ENCODE results near the gene SWT1. TPM values are rescaled to one million over a fixed set of nuclear protein-coding genes. Genes with fewer than 3 reads are reported as not detected.
A peak's percentile ranks its signal among the peaks of the same experiment; 100 is the strongest.

Gene SWT1
- total RNA-seq, 3 donors from 2014 or later (not counting 1 experiment from before 2014, with no cell fraction given) = 4.0 to 5.3 (median 5.1) TPM

DNA sequence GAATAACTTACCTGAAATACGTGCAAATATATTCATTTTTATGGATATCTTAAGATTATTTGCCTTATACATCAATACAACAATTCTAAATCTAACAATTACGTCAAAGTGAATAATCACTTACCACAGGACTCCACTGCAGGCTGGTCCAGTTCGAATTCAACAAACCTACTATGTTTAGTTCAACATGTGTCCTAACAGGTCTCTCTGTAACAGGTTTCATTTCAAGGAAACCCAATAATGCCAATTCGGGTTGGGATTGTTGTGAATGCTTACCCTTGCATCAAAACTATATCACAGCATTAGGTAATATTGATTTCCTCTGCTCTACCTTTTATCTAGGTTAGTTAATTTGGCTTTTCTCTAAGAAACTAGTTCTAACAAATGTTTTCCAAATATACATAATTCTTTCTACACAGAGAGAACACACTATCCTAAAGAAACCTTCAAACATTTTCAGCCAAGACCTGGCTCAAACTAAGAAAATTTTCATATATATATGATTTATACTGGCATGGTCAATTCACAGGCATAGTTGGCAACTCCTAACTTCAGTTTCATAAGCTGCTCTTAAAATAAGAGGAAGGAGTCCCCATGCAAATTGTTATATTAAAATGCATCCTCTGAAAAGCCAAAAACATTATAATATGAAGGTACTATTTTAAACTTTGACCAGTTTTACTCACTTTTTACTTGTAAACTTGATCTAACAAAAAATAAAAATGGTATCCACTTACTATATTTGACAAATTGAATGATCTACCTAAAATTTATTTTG is 155.6 kb downstream of the SWT1 start:
- H3K4me3 ChIP-seq (ENCODE audit: low read length) = no peak overlapping the region
- peaks cover 16% of the 10 kb centered on the region for H3K4me1 ChIP-seq (ENCODE audit: control insufficient read depth, insufficient read depth, low read length)
- TF ChIP-seq, protein P1, sequence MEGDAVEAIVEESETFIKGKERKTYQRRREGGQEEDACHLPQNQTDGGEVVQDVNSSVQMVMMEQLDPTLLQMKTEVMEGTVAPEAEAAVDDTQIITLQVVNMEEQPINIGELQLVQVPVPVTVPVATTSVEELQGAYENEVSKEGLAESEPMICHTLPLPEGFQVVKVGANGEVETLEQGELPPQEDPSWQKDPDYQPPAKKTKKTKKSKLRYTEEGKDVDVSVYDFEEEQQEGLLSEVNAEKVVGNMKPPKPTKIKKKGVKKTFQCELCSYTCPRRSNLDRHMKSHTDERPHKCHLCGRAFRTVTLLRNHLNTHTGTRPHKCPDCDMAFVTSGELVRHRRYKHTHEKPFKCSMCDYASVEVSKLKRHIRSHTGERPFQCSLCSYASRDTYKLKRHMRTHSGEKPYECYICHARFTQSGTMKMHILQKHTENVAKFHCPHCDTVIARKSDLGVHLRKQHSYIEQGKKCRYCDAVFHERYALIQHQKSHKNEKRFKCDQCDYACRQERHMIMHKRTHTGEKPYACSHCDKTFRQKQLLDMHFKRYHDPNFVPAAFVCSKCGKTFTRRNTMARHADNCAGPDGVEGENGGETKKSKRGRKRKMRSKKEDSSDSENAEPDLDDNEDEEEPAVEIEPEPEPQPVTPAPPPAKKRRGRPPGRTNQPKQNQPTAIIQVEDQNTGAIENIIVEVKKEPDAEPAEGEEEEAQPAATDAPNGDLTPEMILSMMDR (IDR thresholded peaks at IDR 0.05) = no peak
- Mint-ChIP-seq H3K27ac (peak overlapping the region; percentile 57 to 99), H3K27me3 (ENCODE audit: low read depth in 2 of 2) (no peaks in the 10 kb centered on the region), H3K36me3 (peaks cover 13% of the 10 kb centered on the region), H3K9me3 (no peaks in the 10 kb centered on the region), H3K4me3 (peak overlapping the region; percentile 95), H3K4me1 (peaks cover 64 to 71% of the 10 kb centered on the region in 2 donors)
- intact Hi-C loops (cut with micrococcal nuclease) = loop anchor here (10.0 kb wide), 2 partner anchors 468 to 1062 kb away; partner anchors contain the start of genes ODR4 and TPR
- 72% methylated on average over 3 of the region's 4 CpGs for WGBS (ENCODE audit: insufficient coverage)
- ATAC-seq (no peak), DNase-seq (no peak)
- no peak overlapping the region for H3K27ac ChIP-seq (ENCODE audit: low read length)
- no peaks in the 10 kb centered on the region for H3K27me3 ChIP-seq (ENCODE audit: control insufficient read depth, insufficient read depth, low read length)
- H3K36me3 ChIP-seq (ENCODE audit: control insufficient read depth, insufficient read depth, low read length) = peaks cover 39% of the 10 kb centered on the region
- H3K9me3 ChIP-seq (ENCODE audit: control insufficient read depth, insufficient read depth, low read length) = no peaks in the 10 kb centered on the region

DNA sequence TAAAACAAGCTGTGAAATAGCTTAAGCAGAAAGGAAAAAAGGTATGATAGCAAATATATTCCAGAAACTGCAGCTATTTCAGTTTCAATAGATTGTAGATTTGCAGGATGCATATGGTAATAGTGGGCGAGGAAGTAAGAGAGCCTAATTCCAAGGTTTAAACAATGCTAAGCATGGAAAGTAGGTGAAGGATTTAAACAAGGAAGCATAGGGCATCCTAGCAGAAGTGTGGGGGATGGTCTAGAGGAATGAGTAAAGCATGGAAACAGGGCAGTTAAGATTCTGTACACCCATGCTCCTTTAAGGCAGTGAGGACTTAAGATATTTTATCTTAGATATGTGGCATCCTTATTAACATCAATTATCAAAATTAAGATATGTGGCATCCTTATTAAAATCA is 157.4 kb downstream of the SWT1 start:
- Histone ChIP-seq H3K4me1 (ENCODE audit: control insufficient read depth, insufficient read depth, low read length) (peaks cover 22% of the 10 kb centered on the region), H3K4me3 (ENCODE audit: low read length) (peak overlapping the region; percentile 11), H3K36me3 (ENCODE audit: control insufficient read depth, insufficient read depth, low read length) (peaks cover 21% of the 10 kb centered on the region), H3K9me3 (ENCODE audit: control insufficient read depth, insufficient read depth, low read length) (no peaks in the 10 kb centered on the region), H3K27me3 (ENCODE audit: control insufficient read depth, insufficient read depth, low read length) (no peaks in the 10 kb centered on the region), H3K27ac (ENCODE audit: low read length) (no peak overlapping the region)
- ATAC-seq (no peak), DNase-seq (no peak)
- TF ChIP-seq, protein P1 (IDR thresholded peaks at IDR 0.05) = no peak
- H3K27ac Mint-ChIP-seq = peak overlapping the region; percentile 98 to 99
- intact Hi-C loops (cut with micrococcal nuclease) = loop anchor here (10.0 kb wide), 2 partner anchors 470 to 1060 kb away; partner anchors contain the start of genes ODR4 and TPR
- H3K9me3 Mint-ChIP-seq = no peaks in the 10 kb centered on the region
- 33% methylated on average over 1 of the region's 1 CpG for WGBS (ENCODE audit: insufficient coverage)
- H3K4me3 Mint-ChIP-seq = peak overlapping the region; percentile 95
- no peaks in the 10 kb centered on the region for H3K27me3 Mint-ChIP-seq (ENCODE audit: low read depth in 2 of 2)
- H3K36me3 Mint-ChIP-seq = peaks cover 6% of the 10 kb centered on the region
- H3K4me1 Mint-ChIP-seq = peaks cover 68 to 80% of the 10 kb centered on the region in 2 donors

DNA sequence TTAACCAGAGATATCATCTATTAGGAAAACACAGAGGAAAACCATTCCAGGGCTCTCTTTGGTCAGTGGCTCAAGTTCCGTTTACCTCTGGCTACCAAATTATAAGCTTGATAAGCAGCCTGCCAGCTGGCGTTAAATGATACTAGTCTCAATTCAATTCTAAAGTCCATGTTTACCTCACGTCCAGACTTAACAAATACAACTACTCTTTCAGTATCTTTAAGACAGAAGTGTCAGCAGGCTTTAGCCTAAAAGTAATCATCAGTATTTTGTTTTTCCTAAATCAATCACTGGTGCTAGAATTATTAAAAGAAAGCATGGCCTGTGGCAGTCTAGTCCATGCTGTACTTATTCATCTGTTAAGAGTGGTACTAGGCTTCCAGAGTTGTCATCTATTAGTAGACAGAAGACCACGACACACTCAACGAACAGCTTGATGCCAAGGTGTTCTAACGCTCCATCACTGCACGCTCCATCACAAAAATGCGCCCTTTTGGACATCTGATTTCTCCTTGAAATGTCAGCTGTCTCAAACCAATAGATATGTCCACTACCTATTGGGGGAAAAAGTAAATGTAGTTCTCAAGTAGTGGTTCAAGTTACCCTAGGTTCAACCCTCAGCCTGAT is 158.6 kb downstream of the SWT1 start:
- H3K27ac Mint-ChIP-seq = peak overlapping the region; percentile 98 to 99
- no peak for ATAC-seq
- no peak for DNase-seq
- H3K9me3 Mint-ChIP-seq = no peaks in the 10 kb centered on the region
- 10% methylated on average over 8 of the region's 8 CpGs for WGBS (ENCODE audit: insufficient coverage)
- H3K36me3 Mint-ChIP-seq = peaks cover 6% of the 10 kb centered on the region
- no peaks in the 10 kb centered on the region for H3K27me3 Mint-ChIP-seq (ENCODE audit: low read depth in 2 of 2)
- H3K4me1 ChIP-seq (ENCODE audit: control insufficient read depth, insufficient read depth, low read length) = peaks cover 18% of the 10 kb centered on the region
- no peaks in the 10 kb centered on the region for H3K9me3 ChIP-seq (ENCODE audit: control insufficient read depth, insufficient read depth, low read length)
- intact Hi-C loops (cut with micrococcal nuclease) = loop anchor here (2.0 to 10.0 kb wide), 6 partner anchors 57 to 1059 kb away; partner anchors contain the start of genes NIBAN1, ODR4, SWT1 and TPR
- H3K27me3 ChIP-seq (ENCODE audit: control insufficient read depth, insufficient read depth, low read length) = no peaks in the 10 kb centered on the region
- H3K36me3 ChIP-seq (ENCODE audit: control insufficient read depth, insufficient read depth, low read length) = peaks cover 10% of the 10 kb centered on the region
- peak overlapping the region; percentile 100 for H3K27ac ChIP-seq (ENCODE audit: low read length)
- peak overlapping the region; percentile 95 for H3K4me3 Mint-ChIP-seq
- peaks cover 68 to 74% of the 10 kb centered on the region in 2 donors for H3K4me1 Mint-ChIP-seq
- TF ChIP-seq, protein P1 (IDR thresholded peaks at IDR 0.05) = no peak
- peak overlapping the region; percentile 99 for H3K4me3 ChIP-seq (ENCODE audit: low read length)
